LoVo (cell line): ENCODE data around the gene PRR5L.
A peak's percentile ranks its signal among the peaks of the same experiment; 100 is the strongest.

Source experiments
- DNase-seq: peaks from one replicate; pipeline ENCODE4 v3.0.0-alpha.2; 2016; ENCODE audit warnings: low spot score

Gene PRR5L

GRCh38 chr11:36400766-36401455 is 104.8 kb downstream of the PRR5L start:
- no peak for DNase-seq

- no peak for DNase-seq
Observed at GRCh38 chr11:36402568-36403170, 106.6 kb downstream of the PRR5L start.

GRCh38 chr11:36403661-36404060 is 107.6 kb downstream of the PRR5L start:
- no peak for DNase-seq

GRCh38 chr11:36404831-36405230 is 108.7 kb downstream of the PRR5L start:
- no peak for DNase-seq

GRCh38 chr11:36405585-36406367 is 109.7 kb downstream of the PRR5L start:
- DNase-seq = no peak

- DNase-seq = no peak
Observed at GRCh38 chr11:36407356-36407755, 111.3 kb downstream of the PRR5L start.

GRCh38 chr11:36408498-36409136 is 112.5 kb downstream of the PRR5L start:
- no peak for DNase-seq

- DNase-seq = no peak
Observed at GRCh38 chr11:36409152-36409816, 113.2 kb downstream of the PRR5L start.

GRCh38 chr11:36411202-36411640 is 115.1 kb downstream of the PRR5L start:
- no peak for DNase-seq

GRCh38 chr11:36412781-36413383 is 116.8 kb downstream of the PRR5L start:
- no peak for DNase-seq

GRCh38 chr11:36417154-36417553 is 121.1 kb downstream of the PRR5L start:
- no peak for DNase-seq

GRCh38 chr11:36419791-36420424 is 123.8 kb downstream of the PRR5L start:
- no peak for DNase-seq

- DNase-seq = no peak
Observed at GRCh38 chr11:36421546-36422155, 125.6 kb downstream of the PRR5L start.

- DNase-seq = no peak
Observed at GRCh38 chr11:36425561-36426081, 129.5 kb downstream of the PRR5L start.

- DNase-seq = no peak
Observed at GRCh38 chr11:36426226-36426848, 130.2 kb downstream of the PRR5L start.

GRCh38 chr11:36427079-36427478 is 131.0 kb downstream of the PRR5L start:
- no peak for DNase-seq

GRCh38 chr11:36427876-36428275 is 131.8 kb downstream of the PRR5L start:
- no peak for DNase-seq

GRCh38 chr11:36431429-36432092 is 135.5 kb downstream of the PRR5L start:
- DNase-seq = peak; percentile 15

GRCh38 chr11:36432093-36432469 is 136.0 kb downstream of the PRR5L start:
- DNase-seq = no peak
